Hepatocyte (in vitro differentiated cells): ENCODE results near the gene CD8A. TPM values are rescaled to one million over a fixed set of nuclear protein-coding genes. Genes with fewer than 3 reads are reported as not detected.

Experiments used
- DNase-seq: peaks from one replicate; pipeline ENCODE4 v3.0.0-alpha.2; 2016; ENCODE audit warnings: low spot score
- H2AFZ ChIP-seq: fragments of 200-600 bp; sonication (generic); 2 replicates; pipeline ENCODE4 v1.6.0; 2016; ENCODE audit warnings: antibody characterized with exemption, mild to moderate bottlenecking
- H3K27ac ChIP-seq: fragments of 200-600 bp; sonication (generic); 2 replicates; pipeline ENCODE4 v1.5.1; 2016; ENCODE audit warnings: mild to moderate bottlenecking
- H3K27me3 ChIP-seq: fragments of 200-600 bp; sonication (generic); 2 replicates; pipeline ENCODE4 v1.6.1; 2016
- H3K36me3 ChIP-seq: fragments of 200-600 bp; sonication (generic); replicated peaks from 2 replicates; pipeline ENCODE4 v1.5.1; 2016; ENCODE audit warnings: low read depth; ENCODE audit not compliant: insufficient read depth
- H3K4me1 ChIP-seq: fragments of 200-600 bp; sonication (generic); 2 replicates; pipeline ENCODE4 v1.5.1; 2016; ENCODE audit warnings: mild to moderate bottlenecking, moderate library complexity; ENCODE audit not compliant: insufficient read depth
- H3K4me2 ChIP-seq: fragments of 200-600 bp; sonication (generic); 2 replicates; pipeline ENCODE4 v1.6.0; 2016
- H3K4me3 ChIP-seq: fragments of 200-600 bp; sonication (generic); 2 replicates; pipeline ENCODE4 v1.5.1; 2016; ENCODE audit warnings: mild to moderate bottlenecking
- H3K79me2 ChIP-seq: fragments of 200-600 bp; sonication (generic); 2 replicates; pipeline ENCODE4 v1.6.0; 2017; ENCODE audit warnings: mild to moderate bottlenecking
- H3K9me2 ChIP-seq: fragments of 200-600 bp; sonication (generic); replicated peaks from 2 replicates; pipeline ENCODE4 v1.6.0; 2017; ENCODE audit warnings: mild to moderate bottlenecking; ENCODE audit not compliant: insufficient read depth
- H3K9me3 ChIP-seq: fragments of 200-600 bp; sonication (generic); 2 replicates; pipeline ENCODE4 v1.5.1; 2016; ENCODE audit warnings: low read depth, mild to moderate bottlenecking
- H4K20me1 ChIP-seq: fragments of 200-600 bp; sonication (generic); 2 replicates; pipeline ENCODE4 v1.6.0; 2016; ENCODE audit warnings: mild to moderate bottlenecking; ENCODE audit not compliant: insufficient read depth, poor library complexity, severe bottlenecking
- CTCF ChIP-seq: fragments of 200-600 bp; sonication (generic); IDR thresholded peaks from 2 replicates; pipeline ENCODE4 v1.5.1; 2016; ENCODE audit warnings: antibody characterized with exemption, mild to moderate bottlenecking; ENCODE audit not compliant: poor library complexity
- EZH2 ChIP-seq: fragments of 200-600 bp; sonication (generic); IDR thresholded peaks from 2 replicates; pipeline ENCODE4 v1.6.1; 2016; ENCODE audit warnings: antibody characterized with exemption, mild to moderate bottlenecking, borderline replicate concordance
- EZH2phosphoT487 ChIP-seq: fragments of 200-600 bp; sonication (generic); IDR thresholded peaks from one replicate; pipeline ENCODE4 v1.6.1; 2018; ENCODE audit warnings: antibody characterized with exemption, mild to moderate bottlenecking, low read depth, moderate library complexity; ENCODE audit not compliant: unreplicated experiment, severe bottlenecking
- WGBS: methylation state at CpG from one replicate; pipeline ENCODE4 v1.1.6; 2016; ENCODE audit warnings: low lambda C conversion rate; ENCODE audit errors: missing lambda C conversion rate; 5-methylcytosine and 5-hydroxymethylcytosine counted together
- polyA plus RNA-seq: library from polyadenylated mRNA; unstranded; fragments of >200 nt; fragmentation: Nextera tagmentation; extraction: Ambion mirVana; gene quantifications from 2 replicates; pipeline ENCODE4 v1.2.1, GENCODE V29; 2016
- total RNA-seq: library from RNA; depleted of rRNA; stranded (reverse); fragments of >200 nt; gene quantifications from 2 replicates; pipeline ENCODE4 v1.2.3, GENCODE V29; 2014

CD8A gene
- total and polyA plus RNA-seq, 2 experiments from 2014 or later, result 0.33 TPM; not detected in 1

GRCh38 chr2:86774862-86775261 is 15.9 kb downstream of the CD8A start:
- TF ChIP-seq EZH2phosphoT487 (no peak), CTCF (no peak), EZH2 (no peak)
- no peak for DNase-seq
- H3K9me2 ChIP-seq, result no peaks in the 10 kb centered on the region

GRCh38 chr2:86772611-86773010 is 18.1 kb downstream of the CD8A start:
- WGBS, result 75% methylated on average over 5 of the region's 5 CpGs
- Histone ChIP-seq H3K4me2 (no peak overlapping the region), H2AFZ (no peak overlapping the region), H4K20me1 (no peaks in the 10 kb centered on the region), H3K9me3 (no peaks in the 10 kb centered on the region), H3K4me3 (no peak overlapping the region), H3K79me2 (no peaks in the 10 kb centered on the region), H3K36me3 (no peaks in the 10 kb centered on the region), H3K4me1 (no peaks in the 10 kb centered on the region), H3K27ac (no peak overlapping the region), H3K27me3 (no peaks in the 10 kb centered on the region), H3K9me2 (no peaks in the 10 kb centered on the region)
- TF ChIP-seq EZH2phosphoT487, result no peak
- TF ChIP-seq EZH2, result no peak
- no peak for TF ChIP-seq CTCF
- DNase-seq, result no peak

More at GRCh38 chr2:86774862-86775261, 15.9 kb downstream of the CD8A start:
- WGBS, result 72% methylated on average over 5 of the region's 5 CpGs
- Histone ChIP-seq H3K27ac (no peak overlapping the region), H3K4me1 (no peaks in the 10 kb centered on the region), H3K27me3 (no peaks in the 10 kb centered on the region), H3K9me3 (no peaks in the 10 kb centered on the region), H3K36me3 (no peaks in the 10 kb centered on the region), H4K20me1 (no peaks in the 10 kb centered on the region), H3K79me2 (no peaks in the 10 kb centered on the region), H3K4me3 (no peak overlapping the region), H3K4me2 (no peak overlapping the region), H2AFZ (no peak overlapping the region)

GRCh38 chr2:86770816-86771301 is 19.9 kb downstream of the CD8A start:
- H2AFZ ChIP-seq, result no peak overlapping the region
- TF ChIP-seq CTCF, result no peak
- TF ChIP-seq EZH2, result no peak
- no peak for TF ChIP-seq EZH2phosphoT487
- H3K4me3 ChIP-seq, result no peak overlapping the region
- H3K4me1 ChIP-seq, result no peaks in the 10 kb centered on the region
- no peaks in the 10 kb centered on the region for H3K79me2 ChIP-seq
- 94% methylated on average over 6 of the region's 6 CpGs for WGBS
- no peak overlapping the region for H3K4me2 ChIP-seq
- H3K9me3 ChIP-seq, result no peaks in the 10 kb centered on the region
- no peak overlapping the region for H3K27ac ChIP-seq
- no peaks in the 10 kb centered on the region for H4K20me1 ChIP-seq
- H3K9me2 ChIP-seq, result no peaks in the 10 kb centered on the region
- no peaks in the 10 kb centered on the region for H3K27me3 ChIP-seq
- H3K36me3 ChIP-seq, result no peaks in the 10 kb centered on the region
- no peak for DNase-seq

GRCh38 chr2:86769838-86770237 is 20.9 kb downstream of the CD8A start:
- H3K4me2 ChIP-seq, result no peak overlapping the region
- no peaks in the 10 kb centered on the region for H3K4me1 ChIP-seq
- peaks cover 4% of the 10 kb centered on the region for H4K20me1 ChIP-seq
- no peaks in the 10 kb centered on the region for H3K9me2 ChIP-seq
- WGBS, result 93% methylated on average over 4 of the region's 4 CpGs
- H3K27me3 ChIP-seq, result no peaks in the 10 kb centered on the region
- H3K36me3 ChIP-seq, result no peaks in the 10 kb centered on the region
- DNase-seq, result no peak
- H3K79me2 ChIP-seq, result no peaks in the 10 kb centered on the region
- H3K27ac ChIP-seq, result no peak overlapping the region
- no peak overlapping the region for H3K4me3 ChIP-seq
- no peaks in the 10 kb centered on the region for H3K9me3 ChIP-seq
- no peak overlapping the region for H2AFZ ChIP-seq
- TF ChIP-seq CTCF (no peak), EZH2 (no peak), EZH2phosphoT487 (no peak)
